Left lobe of liver (tissue), 2 donors: ENCODE results near the gene CCDC88A. TPM values are rescaled to one million over a fixed set of nuclear protein-coding genes. Genes with fewer than 3 reads are reported as not detected.
A peak's percentile ranks its signal among the peaks of the same experiment; 100 is the strongest.
"Not testable (repeated sequence)": the region's sequence is repeated elsewhere in the genome, so short reads cannot be mapped to it uniquely, and the experiment has no call there.

ENCODE experiments used
- ATAC-seq: fragments of 200-7000 bp; cut with Tn5 transposase; one replicate; pipeline ENCODE4 v1.9.1; 2020; ENCODE audit warnings: mild to moderate bottlenecking, moderate library complexity
- DNase-seq: peaks from one replicate; pipeline ENCODE4 v3.0.0-alpha.2; 2020; ENCODE audit warnings: low spot score
- total RNA-seq: library from RNA; stranded (reverse); gene quantifications from one replicate; pipeline ENCODE4 v1.2.1, GENCODE V29; 2021
- donor health status: DM: no; HTN: no; CAD: no; lungs with moderate emphysema.
- donor health status: DM: no; HTN: yes; CAD: no.

Gene CCDC88A
- total RNA-seq, result 12.0 TPM

- DNase-seq (peak; percentile 96), ATAC-seq (peak; percentile 96)
Measured at GRCh38 chr2:55419679-55420438, at the start of gene CCDC88A. TSS of gene CCDC88A (minus strand) at chr2:55419856. CDS start at chr2:55419079, 777 bp downstream.

GRCh38 chr2:55461679-55462078 lies 42.0 kb upstream of the CCDC88A start:
- DNase-seq (no peak), ATAC-seq (no peak)

GRCh38 chr2:55460562-55460961 lies 40.9 kb upstream of the CCDC88A start:
- peak; percentile 47 for ATAC-seq
- no peak for DNase-seq

- ATAC-seq (no peak), DNase-seq (no peak)
Measured at GRCh38 chr2:55459714-55460274, 40.1 kb upstream of the CCDC88A start.

- ATAC-seq, result no peak
- no peak for DNase-seq
Measured at GRCh38 chr2:55459279-55459678, 39.6 kb upstream of the CCDC88A start.

- DNase-seq (no peak), ATAC-seq (no peak)
Measured at GRCh38 chr2:55454121-55454520, 34.5 kb upstream of the CCDC88A start.

GRCh38 chr2:55452879-55453278 lies 33.2 kb upstream of the CCDC88A start:
- ATAC-seq, result no peak

GRCh38 chr2:55451699-55452098 lies 32.0 kb upstream of the CCDC88A start:
- no peak for ATAC-seq
- DNase-seq, result no peak

More at GRCh38 chr2:55452879-55453278, 33.2 kb upstream of the CCDC88A start:
- no peak for DNase-seq

GRCh38 chr2:55450014-55450413 lies 30.4 kb upstream of the CCDC88A start:
- DNase-seq, ATAC-seq: not testable (repeated sequence)

GRCh38 chr2:55442045-55442760 lies 22.5 kb upstream of the CCDC88A start:
- DNase-seq, ATAC-seq: not testable (repeated sequence)

- ATAC-seq, result no peak
- no peak for DNase-seq
Measured at GRCh38 chr2:55441280-55441892, 21.7 kb upstream of the CCDC88A start.

- ATAC-seq (no peak), DNase-seq (no peak)
Measured at GRCh38 chr2:55439101-55439397, 19.4 kb upstream of the CCDC88A start.

- ATAC-seq (no peak), DNase-seq (no peak)
Measured at GRCh38 chr2:55438391-55439100, 18.9 kb upstream of the CCDC88A start.

- ATAC-seq (no peak), DNase-seq (no peak)
Measured at GRCh38 chr2:55437515-55438390, 18.1 kb upstream of the CCDC88A start.

- DNase-seq (no peak), ATAC-seq (peak; percentile 93)
Measured at GRCh38 chr2:55431982-55432627, 12.4 kb upstream of the CCDC88A start.

- ATAC-seq (no peak), DNase-seq (no peak)
Measured at GRCh38 chr2:55430211-55430975, 10.7 kb upstream of the CCDC88A start.

- ATAC-seq (no peak), DNase-seq (no peak)
Measured at GRCh38 chr2:55428258-55428657, 8.6 kb upstream of the CCDC88A start.

- no peak for ATAC-seq
Measured at GRCh38 chr2:55425431-55425831, 5.8 kb upstream of the CCDC88A start.

More at GRCh38 chr2:55425431-55425831, 5.8 kb upstream of the CCDC88A start:
- DNase-seq, result no peak
